IPS DF 6.9 (cell line): ENCODE results near the gene CYTH4.

Source experiments
- DNase-seq: peaks from one replicate; pipeline ENCODE4 v3.0.0-alpha.2; 2013; ENCODE audit warnings: low read depth, low spot score
- H3K27ac ChIP-seq: one replicate; pipeline ENCODE4 v1.5.1; 2013; ENCODE audit warnings: low read length, control low read depth
- H3K27me3 ChIP-seq: 2 replicates; pipeline ENCODE4 v1.6.1; 2013; ENCODE audit warnings: mild to moderate bottlenecking, low read length; ENCODE audit not compliant: control insufficient read depth, insufficient read depth
- H3K36me3 ChIP-seq: 2 replicates; pipeline ENCODE4 v1.6.1; 2013; ENCODE audit warnings: low read length; ENCODE audit not compliant: control insufficient read depth, insufficient read depth
- H3K4me1 ChIP-seq: 2 replicates; pipeline ENCODE4 v1.6.1; 2013; ENCODE audit warnings: low read length; ENCODE audit not compliant: control insufficient read depth, insufficient read depth
- H3K4me3 ChIP-seq: 2 replicates; pipeline ENCODE4 v1.5.1; 2013; ENCODE audit warnings: mild to moderate bottlenecking, low read length
- H3K9me3 ChIP-seq: 2 replicates; pipeline ENCODE4 v1.6.1; 2013; ENCODE audit warnings: low read length, inconsistent platforms; ENCODE audit not compliant: control insufficient read depth, insufficient read depth
- WGBS: extraction: QIAGEN DNeasy Blood & Tissue Kit; methylation state at CpG from one replicate; pipeline ENCODE4 v1.1.7; 2013; ENCODE audit warnings: mixed read lengths, missing lambda C conversion rate; ENCODE audit not compliant: insufficient read length, insufficient coverage; 5-methylcytosine and 5-hydroxymethylcytosine counted together

Gene CYTH4

GRCh38 chr22:37352481-37352880 lies 70.2 kb downstream of the CYTH4 start:
- H3K4me3 ChIP-seq = no peak overlapping the region
- H3K27ac ChIP-seq = no peak overlapping the region
- no peak for DNase-seq
- H3K36me3 ChIP-seq = no peaks in the 10 kb centered on the region
- WGBS = no CpG with 5 or more reads among the region's 7 CpGs
- no peaks in the 10 kb centered on the region for H3K4me1 ChIP-seq
- no peaks in the 10 kb centered on the region for H3K27me3 ChIP-seq
- H3K9me3 ChIP-seq = no peaks in the 10 kb centered on the region

GRCh38 chr22:37353839-37354238 lies 71.5 kb downstream of the CYTH4 start:
- Histone ChIP-seq H3K4me3 (no peak overlapping the region), H3K4me1 (no peaks in the 10 kb centered on the region), H3K9me3 (no peaks in the 10 kb centered on the region), H3K27ac (no peak overlapping the region), H3K36me3 (no peaks in the 10 kb centered on the region), H3K27me3 (no peaks in the 10 kb centered on the region)
- no peak for DNase-seq
- no CpG with 5 or more reads among the region's 16 CpGs for WGBS

- WGBS = no CpG with 5 or more reads among the region's 4 CpGs
- H3K9me3 ChIP-seq = no peaks in the 10 kb centered on the region
- no peak for DNase-seq
- H3K36me3 ChIP-seq = no peaks in the 10 kb centered on the region
- no peaks in the 10 kb centered on the region for H3K27me3 ChIP-seq
- no peak overlapping the region for H3K4me3 ChIP-seq
- H3K4me1 ChIP-seq = no peaks in the 10 kb centered on the region
- no peak overlapping the region for H3K27ac ChIP-seq
These were observed 72.0 kb downstream of the CYTH4 start for GRCh38 chr22:37354261-37354660.

GRCh38 chr22:37354670-37355069 lies 72.4 kb downstream of the CYTH4 start:
- no peaks in the 10 kb centered on the region for H3K27me3 ChIP-seq
- WGBS = no CpG with 5 or more reads among the region's 5 CpGs
- no peaks in the 10 kb centered on the region for H3K36me3 ChIP-seq
- no peaks in the 10 kb centered on the region for H3K4me1 ChIP-seq
- DNase-seq = no peak
- H3K9me3 ChIP-seq = no peaks in the 10 kb centered on the region
- no peak overlapping the region for H3K4me3 ChIP-seq
- H3K27ac ChIP-seq = no peak overlapping the region

- DNase-seq = no peak
- WGBS = no CpG with 5 or more reads among the region's 14 CpGs
- no peaks in the 10 kb centered on the region for H3K4me1 ChIP-seq
- H3K27ac ChIP-seq = no peak overlapping the region
- H3K4me3 ChIP-seq = no peak overlapping the region
- H3K27me3 ChIP-seq = no peaks in the 10 kb centered on the region
- no peaks in the 10 kb centered on the region for H3K9me3 ChIP-seq
- no peaks in the 10 kb centered on the region for H3K36me3 ChIP-seq
These were observed 72.9 kb downstream of the CYTH4 start for GRCh38 chr22:37355174-37355573.

GRCh38 chr22:37356922-37357321 lies 74.6 kb downstream of the CYTH4 start:
- H3K27ac ChIP-seq = no peak overlapping the region
- H3K4me3 ChIP-seq = no peak overlapping the region
- H3K4me1 ChIP-seq = no peaks in the 10 kb centered on the region
- no CpG with 5 or more reads among the region's 8 CpGs for WGBS
- no peaks in the 10 kb centered on the region for H3K27me3 ChIP-seq
- H3K9me3 ChIP-seq = no peaks in the 10 kb centered on the region
- no peaks in the 10 kb centered on the region for H3K36me3 ChIP-seq
- no peak for DNase-seq

- no CpG with 5 or more reads among the region's 10 CpGs for WGBS
- H3K27me3 ChIP-seq = no peaks in the 10 kb centered on the region
These were observed 75.3 kb downstream of the CYTH4 start for GRCh38 chr22:37357446-37358075.

GRCh38 chr22:37358386-37358785 lies 76.1 kb downstream of the CYTH4 start:
- Histone ChIP-seq H3K9me3 (no peaks in the 10 kb centered on the region), H3K27me3 (no peaks in the 10 kb centered on the region), H3K4me3 (no peak overlapping the region), H3K36me3 (no peaks in the 10 kb centered on the region), H3K27ac (no peak overlapping the region), H3K4me1 (no peaks in the 10 kb centered on the region)
- no peak for DNase-seq
- no CpG with 5 or more reads among the region's 11 CpGs for WGBS

More at GRCh38 chr22:37357446-37358075, 75.3 kb downstream of the CYTH4 start:
- Histone ChIP-seq H3K4me3 (no peak overlapping the region), H3K27ac (no peak overlapping the region), H3K36me3 (no peaks in the 10 kb centered on the region), H3K4me1 (no peaks in the 10 kb centered on the region), H3K9me3 (no peaks in the 10 kb centered on the region)
- DNase-seq = no peak

- no peak for DNase-seq
- no peaks in the 10 kb centered on the region for H3K9me3 ChIP-seq
- no peaks in the 10 kb centered on the region for H3K36me3 ChIP-seq
- H3K27me3 ChIP-seq = no peaks in the 10 kb centered on the region
- WGBS = no CpG with 5 or more reads among the region's 8 CpGs
- no peak overlapping the region for H3K27ac ChIP-seq
- no peaks in the 10 kb centered on the region for H3K4me1 ChIP-seq
- no peak overlapping the region for H3K4me3 ChIP-seq
These were observed 76.6 kb downstream of the CYTH4 start for GRCh38 chr22:37358917-37359316.

GRCh38 chr22:37362621-37363020 lies 80.3 kb downstream of the CYTH4 start:
- H3K4me1 ChIP-seq = no peaks in the 10 kb centered on the region
- H3K4me3 ChIP-seq = no peak overlapping the region
- no peak for DNase-seq
- H3K9me3 ChIP-seq = no peaks in the 10 kb centered on the region
- no CpG with 5 or more reads among the region's 3 CpGs for WGBS
- no peaks in the 10 kb centered on the region for H3K27me3 ChIP-seq
- no peak overlapping the region for H3K27ac ChIP-seq
- no peaks in the 10 kb centered on the region for H3K36me3 ChIP-seq

GRCh38 chr22:37363261-37363992 lies 81.1 kb downstream of the CYTH4 start:
- no peak overlapping the region for H3K27ac ChIP-seq
- H3K36me3 ChIP-seq = no peaks in the 10 kb centered on the region
- H3K4me3 ChIP-seq = no peak overlapping the region
- no peaks in the 10 kb centered on the region for H3K27me3 ChIP-seq
- H3K9me3 ChIP-seq = no peaks in the 10 kb centered on the region
- WGBS = no CpG with 5 or more reads among the region's 15 CpGs
- no peak for DNase-seq
- H3K4me1 ChIP-seq = 0 out of 2 replicates have a peak, but pooled peaks cover under 1% of the 10 kb centered on the region
